ENCODE results near the gene CTNNA2.

DNA sequence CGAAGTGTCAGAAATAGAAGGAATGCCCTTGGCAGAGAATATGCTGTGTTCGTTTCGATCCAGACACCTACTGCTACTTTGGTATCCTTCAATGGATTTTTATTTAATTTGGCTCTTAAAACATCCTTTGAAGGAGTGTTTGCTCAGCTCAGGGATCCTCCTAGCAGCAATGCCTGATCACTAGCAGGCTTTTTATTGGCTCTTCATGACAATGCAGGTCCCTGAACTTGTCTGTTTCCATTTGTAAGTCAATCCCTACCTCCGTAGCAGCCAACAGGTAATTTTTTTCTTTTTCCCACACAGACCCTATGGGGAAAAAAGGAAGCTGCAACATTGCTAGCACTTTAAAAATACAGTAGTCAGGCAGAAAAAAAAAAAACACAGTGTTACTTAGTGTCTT lies 1157.9 kb downstream of the CTNNA2 start:
- TF ChIP-seq, protein P1, sequence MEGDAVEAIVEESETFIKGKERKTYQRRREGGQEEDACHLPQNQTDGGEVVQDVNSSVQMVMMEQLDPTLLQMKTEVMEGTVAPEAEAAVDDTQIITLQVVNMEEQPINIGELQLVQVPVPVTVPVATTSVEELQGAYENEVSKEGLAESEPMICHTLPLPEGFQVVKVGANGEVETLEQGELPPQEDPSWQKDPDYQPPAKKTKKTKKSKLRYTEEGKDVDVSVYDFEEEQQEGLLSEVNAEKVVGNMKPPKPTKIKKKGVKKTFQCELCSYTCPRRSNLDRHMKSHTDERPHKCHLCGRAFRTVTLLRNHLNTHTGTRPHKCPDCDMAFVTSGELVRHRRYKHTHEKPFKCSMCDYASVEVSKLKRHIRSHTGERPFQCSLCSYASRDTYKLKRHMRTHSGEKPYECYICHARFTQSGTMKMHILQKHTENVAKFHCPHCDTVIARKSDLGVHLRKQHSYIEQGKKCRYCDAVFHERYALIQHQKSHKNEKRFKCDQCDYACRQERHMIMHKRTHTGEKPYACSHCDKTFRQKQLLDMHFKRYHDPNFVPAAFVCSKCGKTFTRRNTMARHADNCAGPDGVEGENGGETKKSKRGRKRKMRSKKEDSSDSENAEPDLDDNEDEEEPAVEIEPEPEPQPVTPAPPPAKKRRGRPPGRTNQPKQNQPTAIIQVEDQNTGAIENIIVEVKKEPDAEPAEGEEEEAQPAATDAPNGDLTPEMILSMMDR (IDR thresholded peaks at IDR 0.05) = no peak
- no peak for TF ChIP-seq POLR2A (IDR thresholded peaks at IDR 0.05)

All from uterus (tissue), 2 donors.